Measurements from ENCODE around the gene A4GALT. TPM values are rescaled to one million over a fixed set of nuclear protein-coding genes. Genes with fewer than 3 reads are reported as not detected.

Gene A4GALT
- total RNA-seq, 1 experiment from 2014 or later: 49.2 TPM

- DNase-seq (ENCODE audit: low spot score): no peak
Measured at GRCh38 chr22:42702675-42703074, 18.0 kb downstream of the A4GALT start.

GRCh38 chr22:42701694-42702093 is 19.0 kb downstream of the A4GALT start:
- no peak for DNase-seq (ENCODE audit: low spot score)

GRCh38 chr22:42700901-42701300 is 19.8 kb downstream of the A4GALT start:
- no peak for DNase-seq (ENCODE audit: low spot score)

GRCh38 chr22:42700355-42700754 is 20.3 kb downstream of the A4GALT start:
- DNase-seq (ENCODE audit: low spot score): no peak

GRCh38 chr22:42699976-42700352 is 20.7 kb downstream of the A4GALT start:
- no peak for DNase-seq (ENCODE audit: low spot score)

- DNase-seq (ENCODE audit: low spot score): no peak
Measured at GRCh38 chr22:42699281-42699975, 21.2 kb downstream of the A4GALT start.

- peak; percentile 19 for DNase-seq (ENCODE audit: low spot score)
Measured at GRCh38 chr22:42697542-42698013, 23.1 kb downstream of the A4GALT start.

- DNase-seq (ENCODE audit: low spot score): no peak
Measured at GRCh38 chr22:42696331-42696967, 24.2 kb downstream of the A4GALT start.

- no peak for DNase-seq (ENCODE audit: low spot score)
Measured at GRCh38 chr22:42695294-42695693, 25.4 kb downstream of the A4GALT start.

GRCh38 chr22:42693763-42694683 is 26.6 kb downstream of the A4GALT start:
- no peak for DNase-seq (ENCODE audit: low spot score)

- DNase-seq (ENCODE audit: low spot score): no peak
Measured at GRCh38 chr22:42693055-42693762, 27.5 kb downstream of the A4GALT start.

- no peak for DNase-seq (ENCODE audit: low spot score)
Measured at GRCh38 chr22:42692239-42693054, 28.2 kb downstream of the A4GALT start.

- DNase-seq (ENCODE audit: low spot score): no peak
Measured at GRCh38 chr22:42691440-42691839, 29.2 kb downstream of the A4GALT start.

- DNase-seq (ENCODE audit: low spot score): no peak
Measured at GRCh38 chr22:42688241-42689211, 32.1 kb downstream of the A4GALT start.

- DNase-seq (ENCODE audit: low spot score): no peak
Measured at GRCh38 chr22:42686756-42687491, 33.7 kb downstream of the A4GALT start.

- DNase-seq (ENCODE audit: low spot score): no peak
Measured at GRCh38 chr22:42685941-42686653, 34.6 kb downstream of the A4GALT start.

GRCh38 chr22:42684462-42685195 is 36.0 kb downstream of the A4GALT start:
- DNase-seq (ENCODE audit: low spot score): no peak
